Measurements from ENCODE around the gene USP54. TPM values are rescaled to one million over a fixed set of nuclear protein-coding genes. Genes with fewer than 3 reads are reported as not detected.

The USP54 gene, protein sequence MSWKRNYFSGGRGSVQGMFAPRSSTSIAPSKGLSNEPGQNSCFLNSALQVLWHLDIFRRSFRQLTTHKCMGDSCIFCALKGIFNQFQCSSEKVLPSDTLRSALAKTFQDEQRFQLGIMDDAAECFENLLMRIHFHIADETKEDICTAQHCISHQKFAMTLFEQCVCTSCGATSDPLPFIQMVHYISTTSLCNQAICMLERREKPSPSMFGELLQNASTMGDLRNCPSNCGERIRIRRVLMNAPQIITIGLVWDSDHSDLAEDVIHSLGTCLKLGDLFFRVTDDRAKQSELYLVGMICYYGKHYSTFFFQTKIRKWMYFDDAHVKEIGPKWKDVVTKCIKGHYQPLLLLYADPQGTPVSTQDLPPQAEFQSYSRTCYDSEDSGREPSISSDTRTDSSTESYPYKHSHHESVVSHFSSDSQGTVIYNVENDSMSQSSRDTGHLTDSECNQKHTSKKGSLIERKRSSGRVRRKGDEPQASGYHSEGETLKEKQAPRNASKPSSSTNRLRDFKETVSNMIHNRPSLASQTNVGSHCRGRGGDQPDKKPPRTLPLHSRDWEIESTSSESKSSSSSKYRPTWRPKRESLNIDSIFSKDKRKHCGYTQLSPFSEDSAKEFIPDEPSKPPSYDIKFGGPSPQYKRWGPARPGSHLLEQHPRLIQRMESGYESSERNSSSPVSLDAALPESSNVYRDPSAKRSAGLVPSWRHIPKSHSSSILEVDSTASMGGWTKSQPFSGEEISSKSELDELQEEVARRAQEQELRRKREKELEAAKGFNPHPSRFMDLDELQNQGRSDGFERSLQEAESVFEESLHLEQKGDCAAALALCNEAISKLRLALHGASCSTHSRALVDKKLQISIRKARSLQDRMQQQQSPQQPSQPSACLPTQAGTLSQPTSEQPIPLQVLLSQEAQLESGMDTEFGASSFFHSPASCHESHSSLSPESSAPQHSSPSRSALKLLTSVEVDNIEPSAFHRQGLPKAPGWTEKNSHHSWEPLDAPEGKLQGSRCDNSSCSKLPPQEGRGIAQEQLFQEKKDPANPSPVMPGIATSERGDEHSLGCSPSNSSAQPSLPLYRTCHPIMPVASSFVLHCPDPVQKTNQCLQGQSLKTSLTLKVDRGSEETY (N-terminal part only)
- total RNA-seq: 6.4 and 9.9 TPM in 2 replicates
- polyA plus RNA-seq: 7.8 and 9.5 TPM in 2 replicates
- 3.2 and 4.1 TPM in 2 replicates for polyA plus RNA-seq (2012)
- polyA minus RNA-seq (ENCODE audit: low replicate concordance): 12.2 and 15.1 TPM in 2 replicates

DNA sequence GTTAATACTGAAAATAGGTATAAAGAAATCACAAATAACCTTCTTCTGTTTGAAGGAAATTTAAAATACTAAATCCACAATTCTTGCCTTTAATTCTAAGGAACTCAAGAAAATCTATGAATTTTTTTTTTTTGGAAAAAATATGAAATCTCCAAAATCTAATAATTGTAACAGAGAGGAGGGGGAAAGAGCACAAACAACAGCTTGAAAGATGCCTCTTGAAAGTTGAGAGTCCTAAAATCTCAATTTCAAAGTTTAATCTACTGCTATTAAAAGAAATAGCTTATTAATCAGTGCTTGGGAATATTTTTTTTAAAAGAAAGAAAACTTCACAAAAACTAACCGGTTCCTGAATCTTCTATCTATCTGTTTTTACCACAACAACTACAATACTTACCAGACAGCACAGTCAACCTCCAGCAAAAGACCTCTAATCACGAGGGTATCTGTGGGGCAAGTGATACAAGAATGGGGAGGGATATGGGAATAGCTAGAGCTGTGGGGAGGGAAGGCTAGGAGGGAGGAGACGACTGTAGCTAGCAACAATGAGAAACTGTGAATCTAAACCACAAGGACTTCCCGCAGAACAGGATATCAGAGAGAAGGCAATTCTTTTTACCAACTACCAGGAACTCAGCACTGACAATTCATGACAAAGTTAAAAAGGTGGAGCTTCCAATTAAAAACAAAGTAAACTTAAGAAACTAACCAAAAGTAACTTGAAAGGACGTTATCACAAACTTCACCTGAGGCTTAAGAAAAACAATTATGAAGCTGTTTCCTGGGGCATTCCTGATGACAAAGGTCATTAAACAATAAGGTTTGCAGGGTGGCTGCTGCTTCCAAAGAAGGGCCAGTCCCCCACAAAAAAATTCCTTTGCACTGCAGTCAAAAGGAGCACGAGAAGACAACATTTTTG lies at the start of gene USP54:
Gene USP54 (minus strand): TSS at position 462 of the 919 bp plus-strand sequence. CDS start 15,684 bp downstream, outside the sequence.
- H2AFZ ChIP-seq (ENCODE audit: low read length): peak within 1 kb of the TSS; percentile 11
- H3K4me1 ChIP-seq (ENCODE audit: control insufficient read depth, extremely low read depth, insufficient read depth, low read length): peaks cover 4% of the 10 kb centered on the region
- no peaks in the 10 kb centered on the region for H3K27me3 ChIP-seq (ENCODE audit: control insufficient read depth, insufficient read depth, low read length)
- peak within 1 kb of the TSS; percentile 4 for H3K4me2 ChIP-seq (ENCODE audit: extremely low read depth, insufficient read depth, low read length)
- peak; percentile 44 to 89 for DNase-seq (ENCODE audit: low read depth in 2 of 2)
- TF ChIP-seq, protein P1, sequence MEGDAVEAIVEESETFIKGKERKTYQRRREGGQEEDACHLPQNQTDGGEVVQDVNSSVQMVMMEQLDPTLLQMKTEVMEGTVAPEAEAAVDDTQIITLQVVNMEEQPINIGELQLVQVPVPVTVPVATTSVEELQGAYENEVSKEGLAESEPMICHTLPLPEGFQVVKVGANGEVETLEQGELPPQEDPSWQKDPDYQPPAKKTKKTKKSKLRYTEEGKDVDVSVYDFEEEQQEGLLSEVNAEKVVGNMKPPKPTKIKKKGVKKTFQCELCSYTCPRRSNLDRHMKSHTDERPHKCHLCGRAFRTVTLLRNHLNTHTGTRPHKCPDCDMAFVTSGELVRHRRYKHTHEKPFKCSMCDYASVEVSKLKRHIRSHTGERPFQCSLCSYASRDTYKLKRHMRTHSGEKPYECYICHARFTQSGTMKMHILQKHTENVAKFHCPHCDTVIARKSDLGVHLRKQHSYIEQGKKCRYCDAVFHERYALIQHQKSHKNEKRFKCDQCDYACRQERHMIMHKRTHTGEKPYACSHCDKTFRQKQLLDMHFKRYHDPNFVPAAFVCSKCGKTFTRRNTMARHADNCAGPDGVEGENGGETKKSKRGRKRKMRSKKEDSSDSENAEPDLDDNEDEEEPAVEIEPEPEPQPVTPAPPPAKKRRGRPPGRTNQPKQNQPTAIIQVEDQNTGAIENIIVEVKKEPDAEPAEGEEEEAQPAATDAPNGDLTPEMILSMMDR (conservative IDR thresholded peaks at IDR 0.05 in 1 of 2, IDR thresholded peaks at IDR 0.05 in 1 of 2; ENCODE audit: low read depth in 1 of 2, low read length in 2 of 2): no peak
- TF ChIP-seq EZH2 (IDR thresholded peaks at IDR 0.05; ENCODE audit: low read length, missing control alignments): no peak
- H3K27ac ChIP-seq (ENCODE audit: insufficient read depth, low read length): peak within 1 kb of the TSS; percentile 14
- H3K9ac ChIP-seq (ENCODE audit: insufficient read depth, low read length): no peak within 1 kb of the TSS
- H3K79me2 ChIP-seq (ENCODE audit: control insufficient read depth, insufficient read depth, low read length): no peaks in the 10 kb centered on the region
- H3K4me3 ChIP-seq (replicated peaks in 1 of 4; ENCODE audit: control extremely low read depth in 1 of 4, insufficient read depth in 1 of 4, low read depth in 3 of 4, low read length in 4 of 4): peak within 1 kb of the TSS in 1 of 4 experiments; percentile 3
- no peaks in the 10 kb centered on the region for H4K20me1 ChIP-seq (ENCODE audit: control insufficient read depth, extremely low read depth, insufficient read depth, low read length)
- no peaks in the 10 kb centered on the region for H3K36me3 ChIP-seq (ENCODE audit: control insufficient read depth, insufficient read depth, low read length)
- H3K9me3 ChIP-seq (ENCODE audit: control insufficient read depth, insufficient read depth, low read depth, low read length): no peaks in the 10 kb centered on the region

DNA sequence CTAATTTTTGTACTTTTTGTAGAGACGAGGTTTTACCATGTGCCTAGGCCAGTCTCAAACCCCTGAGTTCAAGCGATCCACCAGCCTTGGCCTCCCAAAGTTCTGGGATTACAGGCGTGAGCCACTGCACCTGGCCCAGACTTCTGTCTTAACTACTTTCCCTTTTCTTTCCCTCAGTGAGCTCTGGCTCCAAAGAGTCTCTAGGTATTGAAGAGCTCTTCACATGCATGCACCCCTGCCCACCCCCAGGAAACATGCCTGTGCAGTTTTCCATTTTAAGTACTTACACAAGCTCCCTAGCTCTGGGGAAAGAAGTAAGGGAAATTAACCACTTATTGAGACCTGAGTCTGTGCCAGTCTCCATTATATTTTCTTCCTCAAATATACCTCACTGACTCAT lies 48.1 kb upstream of the USP54 start:
- H3K27me3 ChIP-seq (ENCODE audit: control insufficient read depth, insufficient read depth, low read length): peaks cover 3% of the 10 kb centered on the region
- no peak overlapping the region for H3K4me2 ChIP-seq (ENCODE audit: extremely low read depth, insufficient read depth, low read length)
- TF ChIP-seq EZH2 (IDR thresholded peaks at IDR 0.05; ENCODE audit: low read length, missing control alignments): no peak
- TF ChIP-seq, protein P1 (conservative IDR thresholded peaks at IDR 0.05 in 1 of 2, IDR thresholded peaks at IDR 0.05 in 1 of 2; ENCODE audit: low read depth in 1 of 2, low read length in 2 of 2): no peak
- H3K9ac ChIP-seq (ENCODE audit: insufficient read depth, low read length): no peak overlapping the region
- no peaks in the 10 kb centered on the region for H4K20me1 ChIP-seq (ENCODE audit: control insufficient read depth, extremely low read depth, insufficient read depth, low read length)
- H3K27ac ChIP-seq (ENCODE audit: insufficient read depth, low read length): no peak overlapping the region
- no peak overlapping the region for H2AFZ ChIP-seq (ENCODE audit: low read length)
- H3K4me3 ChIP-seq (replicated peaks in 1 of 4; ENCODE audit: control extremely low read depth in 1 of 4, insufficient read depth in 1 of 4, low read depth in 3 of 4, low read length in 4 of 4): no peak overlapping the region
- no peaks in the 10 kb centered on the region for H3K9me3 ChIP-seq (ENCODE audit: control insufficient read depth, insufficient read depth, low read depth, low read length)
- DNase-seq (ENCODE audit: low read depth in 2 of 2): no peak
- H3K4me1 ChIP-seq (ENCODE audit: control insufficient read depth, extremely low read depth, insufficient read depth, low read length): no peaks in the 10 kb centered on the region
- no peaks in the 10 kb centered on the region for H3K36me3 ChIP-seq (ENCODE audit: control insufficient read depth, insufficient read depth, low read length)
- no peaks in the 10 kb centered on the region for H3K79me2 ChIP-seq (ENCODE audit: control insufficient read depth, insufficient read depth, low read length)
